H9 (cell line): ENCODE results near the gene RASA3. TPM values are rescaled to one million over a fixed set of nuclear protein-coding genes. Genes with fewer than 3 reads are reported as not detected.
A peak's percentile ranks its signal among the peaks of the same experiment; 100 is the strongest.

Source experiments
- DNase-seq: peaks from one replicate; pipeline ENCODE4 v3.0.0-alpha.2; 2017
- H2AFZ ChIP-seq: one replicate; pipeline ENCODE4 v1.6.1; 2013; ENCODE audit warnings: mild to moderate bottlenecking, low read length, control low read depth, moderate library complexity
- H2AK5ac ChIP-seq: 2 replicates; pipeline ENCODE4 v1.6.1; 2013; ENCODE audit warnings: low read length, control low read depth, mixed read lengths; ENCODE audit not compliant: insufficient read length
- H2BK120ac ChIP-seq: one replicate; pipeline ENCODE4 v1.6.1; 2013; ENCODE audit warnings: low read depth, mild to moderate bottlenecking, low read length, control low read depth, inconsistent platforms; ENCODE audit not compliant: poor library complexity, severe bottlenecking
- H2BK12ac ChIP-seq: 2 replicates; pipeline ENCODE4 v1.6.1; 2013; ENCODE audit warnings: low read length, control low read depth, mixed read lengths, low read depth; ENCODE audit not compliant: insufficient read length
- H2BK15ac ChIP-seq: 2 replicates; pipeline ENCODE4 v1.6.1; 2013; ENCODE audit warnings: low read depth, low read length, control low read depth
- H2BK20ac ChIP-seq: one replicate; pipeline ENCODE4 v1.6.1; 2013; ENCODE audit warnings: low read depth, mild to moderate bottlenecking, low read length, control low read depth, inconsistent platforms; ENCODE audit not compliant: poor library complexity, severe bottlenecking
- H2BK5ac ChIP-seq: 2 replicates; pipeline ENCODE4 v1.6.1; 2013; ENCODE audit warnings: low read length, control low read depth, mixed read lengths; ENCODE audit not compliant: insufficient read length
- H3K14ac ChIP-seq: 2 replicates; pipeline ENCODE4 v1.6.1; 2013; ENCODE audit warnings: low read length, control low read depth; ENCODE audit not compliant: insufficient read depth
- H3K18ac ChIP-seq: 2 replicates; pipeline ENCODE4 v1.6.1; 2013; ENCODE audit warnings: low read depth, mild to moderate bottlenecking, mixed read lengths, low read length, control low read depth; ENCODE audit not compliant: insufficient read length
- H3K23ac ChIP-seq: 2 replicates; pipeline ENCODE4 v1.6.1; 2013; ENCODE audit warnings: low read length, control low read depth, mixed read lengths, low read depth; ENCODE audit not compliant: insufficient read length
- H3K23me2 ChIP-seq: 2 replicates; pipeline ENCODE4 v1.6.1; 2013; ENCODE audit warnings: low read depth, mild to moderate bottlenecking, mixed read lengths, low read length, control low read depth; ENCODE audit not compliant: insufficient read length, poor library complexity, severe bottlenecking
- H3K27ac ChIP-seq: 2 replicates; pipeline ENCODE4 v1.5.1; 2013; ENCODE audit warnings: low read length, control low read depth, mixed read lengths, low read depth; ENCODE audit not compliant: insufficient read length
- H3K27me3 ChIP-seq: 2 replicates; pipeline ENCODE4 v1.6.1; 2013; ENCODE audit warnings: low read length, control low read depth, inconsistent platforms; ENCODE audit not compliant: insufficient read depth
- H3K4ac ChIP-seq: 2 replicates; pipeline ENCODE4 v1.6.1; 2013; ENCODE audit warnings: low read depth, mild to moderate bottlenecking, control low read depth, inconsistent platforms, low read length, moderate library complexity
- H3K4me1 ChIP-seq: 2 replicates; pipeline ENCODE4 v1.6.1; 2013; ENCODE audit warnings: low read length, control low read depth, inconsistent platforms; ENCODE audit not compliant: insufficient read depth
- H3K4me2 ChIP-seq: 2 replicates; pipeline ENCODE4 v1.6.1; 2013; ENCODE audit warnings: low read length, control low read depth, mixed read lengths; ENCODE audit not compliant: insufficient read length, insufficient read depth
- H3K56ac ChIP-seq: 2 replicates; pipeline ENCODE4 v1.6.1; 2013; ENCODE audit warnings: low read depth, mild to moderate bottlenecking, mixed read lengths, low read length, control low read depth; ENCODE audit not compliant: insufficient read length
- H3K79me1 ChIP-seq: 2 replicates; pipeline ENCODE4 v1.6.1; 2013; ENCODE audit warnings: low read depth, mild to moderate bottlenecking, moderate library complexity, low read length, control low read depth, inconsistent platforms; ENCODE audit not compliant: insufficient read depth, poor library complexity, severe bottlenecking
- H3K79me2 ChIP-seq: 2 replicates; pipeline ENCODE4 v1.6.1; 2013; ENCODE audit warnings: low read length, control low read depth, inconsistent platforms; ENCODE audit not compliant: insufficient read depth
- H3K9ac ChIP-seq: 2 replicates; pipeline ENCODE4 v1.6.1; 2013; ENCODE audit warnings: low read length, control low read depth, mixed read lengths; ENCODE audit not compliant: insufficient read length; ENCODE audit errors: extremely low read depth
- H3K9me3 ChIP-seq: one replicate; pipeline ENCODE4 v1.6.1; 2013; ENCODE audit warnings: low read depth, low read length, inconsistent platforms; ENCODE audit not compliant: control insufficient read depth
- H3T11ph ChIP-seq: one replicate; pipeline ENCODE4 v1.6.1; 2013; ENCODE audit warnings: mild to moderate bottlenecking, low read length, control low read depth, inconsistent platforms
- H4K20me1 ChIP-seq: one replicate; pipeline ENCODE4 v1.6.1; 2013; ENCODE audit not compliant: control insufficient read depth, insufficient read length, insufficient read depth
- H4K5ac ChIP-seq: 2 replicates; pipeline ENCODE4 v1.6.1; 2013; ENCODE audit warnings: low read depth, mild to moderate bottlenecking, mixed read lengths, low read length, control low read depth; ENCODE audit not compliant: insufficient read length
- H4K8ac ChIP-seq: replicated peaks from 2 replicates; pipeline ENCODE4 v1.6.1; 2013; ENCODE audit warnings: low read length, control low read depth, mixed read lengths, low read depth; ENCODE audit not compliant: insufficient read length
- H4K91ac ChIP-seq: 2 replicates; pipeline ENCODE4 v1.6.1; 2013; ENCODE audit warnings: low read depth, mild to moderate bottlenecking, moderate library complexity, mixed read lengths, low read length, control low read depth; ENCODE audit not compliant: insufficient read length
- H3K27ac Mint-ChIP-seq, 3 experiments: 2 replicates in 2 of 3; 3 replicates in 1 of 3; pipeline ENCODE4 v1.8.0; 2020 to 2021; ENCODE audit warnings: mixed read lengths in 3 of 3, mild to moderate bottlenecking in 1 of 3, moderate library complexity in 1 of 3
- H3K27me3 Mint-ChIP-seq: 2 replicates; pipeline ENCODE4 v1.8.0; 2021; ENCODE audit warnings: low read depth, mild to moderate bottlenecking, moderate library complexity, mixed read lengths
- H3K36me3 Mint-ChIP-seq, 3 experiments: 2 replicates in 2 of 3; 3 replicates in 1 of 3; pipeline ENCODE4 v1.8.0; 2020 to 2021; ENCODE audit warnings: low read depth in 3 of 3, mixed read lengths in 3 of 3; ENCODE audit not compliant: insufficient read depth in 1 of 3
- H3K4me1 Mint-ChIP-seq, 2 experiments: 2 replicates each; pipeline ENCODE4 v1.8.0; 2020; ENCODE audit warnings: mixed read lengths in 2 of 2
- H3K4me3 Mint-ChIP-seq, 2 experiments: 2 replicates in 1 of 2; 3 replicates in 1 of 2; pipeline ENCODE4 v1.8.0; 2020 to 2021; ENCODE audit warnings: mild to moderate bottlenecking in 2 of 2, mixed read lengths in 2 of 2, moderate library complexity in 1 of 2
- H3K9me3 Mint-ChIP-seq, 2 experiments: 2 replicates in 1 of 2; 3 replicates in 1 of 2; pipeline ENCODE4 v1.8.0; 2020; ENCODE audit warnings: mild to moderate bottlenecking in 2 of 2, mixed read lengths in 2 of 2, moderate library complexity in 1 of 2
- CTCF ChIP-seq: fragments of 200-600 bp; sonication (generic); conservative IDR thresholded peaks from 3 replicates; pipeline ENCODE4 v1.8.0; 2021; ENCODE audit warnings: antibody characterized with exemption, mild to moderate bottlenecking
- WGBS: extraction: QIAGEN DNeasy Blood & Tissue Kit; methylation state at CpG from one replicate; pipeline ENCODE4 v1.1.7; 2013; ENCODE audit warnings: missing lambda C conversion rate, low lambda C conversion rate, mixed read lengths; ENCODE audit not compliant: insufficient read length; ENCODE audit errors: extremely low coverage; 5-methylcytosine and 5-hydroxymethylcytosine counted together
- total RNA-seq: library from RNA; stranded (reverse); gene quantifications from 2 replicates; pipeline ENCODE4 v1.2.1, GENCODE V29; 2021

Gene RASA3
- total RNA-seq, 1 experiment from 2014 or later: 12.3 TPM

DNA sequence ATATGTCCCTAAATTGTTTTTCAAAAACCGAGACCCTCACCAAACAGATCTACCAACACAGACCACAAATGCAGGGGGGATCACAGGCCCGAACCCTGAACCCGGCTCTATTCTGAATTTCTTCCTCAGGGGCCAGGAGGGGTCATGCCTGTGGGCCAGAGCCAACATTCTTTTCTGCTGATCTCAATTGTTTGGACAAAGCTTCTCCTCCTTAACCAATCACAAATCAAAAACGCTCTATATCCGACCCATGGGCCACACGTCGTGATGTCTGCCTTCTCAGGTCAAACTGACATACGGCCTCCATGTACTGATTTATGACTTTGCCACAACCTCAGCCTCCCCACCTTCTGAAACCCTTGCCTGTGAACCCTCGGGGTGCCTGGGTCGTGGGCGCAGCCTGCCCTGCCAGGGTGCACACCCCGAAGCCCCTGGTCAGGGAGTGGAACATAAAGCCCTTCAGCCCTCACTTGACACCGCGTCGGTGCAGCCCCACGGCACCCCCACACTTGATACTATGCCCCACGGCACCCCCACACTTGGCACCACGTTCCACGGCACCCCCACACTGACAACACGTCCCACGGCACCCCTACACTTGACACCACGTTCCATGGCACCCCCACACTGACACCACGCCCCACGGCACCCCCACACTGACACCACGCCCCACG, 100.2 kb downstream of the RASA3 start:
- Histone ChIP-seq H3K4me1 (no peaks in the 10 kb centered on the region), H2BK5ac (no peak overlapping the region), H3K23me2 (no peaks in the 10 kb centered on the region), H2AK5ac (no peak overlapping the region), H3K9ac (no peak overlapping the region), H2BK12ac (no peak overlapping the region), H2BK15ac (no peak overlapping the region), H2BK20ac (no peak overlapping the region), H4K91ac (no peak overlapping the region), H3K4me2 (no peak overlapping the region), H3K79me2 (no peaks in the 10 kb centered on the region), H3K27ac (no peak overlapping the region), H3K27me3 (no peaks in the 10 kb centered on the region), H2AFZ (no peak overlapping the region), H3K14ac (no peak overlapping the region), H3K18ac (no peak overlapping the region), H3K56ac (no peak overlapping the region), H3K4ac (no peak overlapping the region), H4K20me1 (peaks cover 3% of the 10 kb centered on the region), H4K8ac (no peak overlapping the region), H4K5ac (no peak overlapping the region), H2BK120ac (no peak overlapping the region), H3T11ph (no peak overlapping the region), H3K23ac (no peak overlapping the region), H3K79me1 (no peaks in the 10 kb centered on the region), H3K9me3 (no peaks in the 10 kb centered on the region)
- no peak overlapping the region for H3K4me3 Mint-ChIP-seq
- H3K9me3 Mint-ChIP-seq: peaks cover 0 to 6% of the 10 kb centered on the region in 2 experiments; a peak in 1 of 5 replicates
- peak overlapping the region in 2 of 3 experiments; percentile 34 to 92; a peak in 3 of 7 replicates for H3K27ac Mint-ChIP-seq
- no peak for DNase-seq
- no peaks in the 10 kb centered on the region for H3K27me3 Mint-ChIP-seq
- no peak for TF ChIP-seq CTCF
- WGBS: no CpG with 5 or more reads among the region's 26 CpGs
- H3K4me1 Mint-ChIP-seq: peaks cover 23 to 31% of the 10 kb centered on the region in 2 experiments
- peaks cover 2 to 12% (median 9%) of the 10 kb centered on the region in 3 experiments; a peak in 6 of 7 replicates for H3K36me3 Mint-ChIP-seq
